Measurements from ENCODE around the gene UPK1A. TPM values are rescaled to one million over a fixed set of nuclear protein-coding genes. Genes with fewer than 3 reads are reported as not detected.
A peak's percentile ranks its signal among the peaks of the same experiment; 100 is the strongest.

The UPK1A gene
- total and polyA plus RNA-seq, 9 of the 15 experiments (the other 6 are each of a cell fraction or from before 2014, with no cell fraction given): 0.06 to 0.13 TPM; not detected in 7

DNA sequence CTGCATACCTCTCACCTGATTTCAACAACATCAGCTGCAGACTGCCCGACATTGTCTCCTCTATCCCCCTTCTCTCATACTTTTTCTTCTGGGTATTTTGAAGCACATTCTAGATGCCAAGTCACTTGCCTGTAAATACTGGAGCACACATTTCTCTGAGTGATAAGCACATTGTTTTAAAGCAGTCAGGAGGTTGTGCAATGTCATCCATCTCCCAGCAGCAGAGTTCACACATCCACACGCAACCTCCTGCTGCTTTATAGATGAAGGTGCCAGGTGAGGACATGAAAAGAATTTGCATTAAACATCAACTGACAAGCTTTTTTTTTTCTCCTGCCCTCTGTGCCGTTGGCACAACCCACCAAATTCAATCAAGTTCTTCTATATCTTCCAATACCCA lies 5.5 kb downstream of the UPK1A start:
- peak; percentile 83 for ATAC-seq
- no TSS peak for BruUV-seq (replicated peaks)
- Histone ChIP-seq H3K27me3 (ENCODE audit: control insufficient read depth in 2 of 2, insufficient read depth in 2 of 2, low read length in 2 of 2) (peaks cover 21 to 39% of the 10 kb centered on the region in 2 experiments; a peak in 4 of 5 replicates), H3K9ac (ENCODE audit: insufficient read depth in 1 of 2, low read depth in 2 of 2, low read length in 2 of 2) (no peak overlapping the region), H2AFZ (ENCODE audit: low read depth, low read length) (no peak overlapping the region), H3K4me1 (replicated peaks in 1 of 2; ENCODE audit: control insufficient read depth in 2 of 2, insufficient read depth in 2 of 2, low read length in 2 of 2) (peaks cover 10 to 21% of the 10 kb centered on the region in 2 experiments; a peak in 4 of 5 replicates), H3K79me2 (ENCODE audit: control insufficient read depth, insufficient read depth, low read length) (no peaks in the 10 kb centered on the region), H3K4me2 (ENCODE audit: insufficient read depth, low read length) (peak overlapping the region; percentile 47), H3K9me3 (replicated peaks; ENCODE audit: control insufficient read depth, insufficient read depth, low read depth, low read length) (no peaks in the 10 kb centered on the region), H3K27ac (ENCODE audit: extremely low read depth, low read depth, low read length) (no peak overlapping the region), H3K4me3 (no peak overlapping the region), H4K20me1 (replicated peaks; ENCODE audit: control insufficient read depth, insufficient read depth, low read length) (no peaks in the 10 kb centered on the region), H3K36me3 (ENCODE audit: control insufficient read depth, insufficient read depth, low read length) (no peaks in the 10 kb centered on the region), H3K9me1 (ENCODE audit: control insufficient read depth, insufficient read depth, low read length) (no peaks in the 10 kb centered on the region)
- CTCF ChIA-PET (ENCODE audit: low intra/inter-chr PET ratio): no interaction called here
- peak; percentile 95 for FAIRE-seq
- POLR2A ChIA-PET: interaction anchor here (0.7 to 1.2 kb wide), 3 partner anchors 10 to 177 kb away, joined by 3 to 4 read pairs (median 3); partner anchors contain the start of gene COX6B1
- peak; percentile 78 to 87 (median 80) for DNase-seq (ENCODE audit: extremely low read depth in 1 of 4, low spot score in 3 of 4)
- 0% methylated on average over 3 of the region's 3 CpGs for whole genome bisulfite sequencing (ENCODE audit: insufficient coverage, low coverage, missing lambda C conversion rate)
- intact Hi-C loops (cut with micrococcal nuclease) (no loop called here), in situ Hi-C loops (cut with MboI) (no loop called here)
- peak; percentile 90 for TF ChIP-seq MTA2 (IDR thresholded peaks at IDR 0.05; ENCODE audit: low read depth)
- no peak for TF ChIP-seq KLF1 (tag; IDR thresholded peaks at IDR 0.05)
- no peak for TF ChIP-seq SMAD3 (CRISPR knock-in tag; conservative IDR thresholded peaks at IDR 0.05)
- TF ChIP-seq ATF1 (CRISPR knock-in tag; IDR thresholded peaks at IDR 0.05): no peak
- TF ChIP-seq ATF1 (tag; IDR thresholded peaks at IDR 0.05): 0 out of 2 replicates have a peak, but pooled peaks have one; percentile 42
- no peak for TF ChIP-seq HNRNPUL1 (IDR thresholded peaks at IDR 0.05; ENCODE audit: low read length)
- no peak for TF ChIP-seq CBFB (CRISPR knock-in tag; IDR thresholded peaks at IDR 0.05)
- TF ChIP-seq BCL6 (CRISPR knock-in tag; IDR thresholded peaks at IDR 0.05): no peak
- no peak; the same call in 1 of the 2 replicates for TF ChIP-seq CC2D1A (IDR thresholded peaks at IDR 0.05)
- TF ChIP-seq PHF21A (IDR thresholded peaks at IDR 0.05; ENCODE audit: borderline replicate concordance, low read depth): no peak
- TF ChIP-seq GATAD2A (IDR thresholded peaks at IDR 0.05): no peak
- TF ChIP-seq ZNF263 (CRISPR knock-in tag; IDR thresholded peaks at IDR 0.05; ENCODE audit: borderline replicate concordance): no peak
- no peak for TF ChIP-seq KLF13 (tag; IDR thresholded peaks at IDR 0.05; ENCODE audit: borderline replicate concordance, low read depth)
- no peak for TF ChIP-seq SREBF2 (CRISPR knock-in tag; IDR thresholded peaks at IDR 0.05)
- TF ChIP-seq, protein P1, sequence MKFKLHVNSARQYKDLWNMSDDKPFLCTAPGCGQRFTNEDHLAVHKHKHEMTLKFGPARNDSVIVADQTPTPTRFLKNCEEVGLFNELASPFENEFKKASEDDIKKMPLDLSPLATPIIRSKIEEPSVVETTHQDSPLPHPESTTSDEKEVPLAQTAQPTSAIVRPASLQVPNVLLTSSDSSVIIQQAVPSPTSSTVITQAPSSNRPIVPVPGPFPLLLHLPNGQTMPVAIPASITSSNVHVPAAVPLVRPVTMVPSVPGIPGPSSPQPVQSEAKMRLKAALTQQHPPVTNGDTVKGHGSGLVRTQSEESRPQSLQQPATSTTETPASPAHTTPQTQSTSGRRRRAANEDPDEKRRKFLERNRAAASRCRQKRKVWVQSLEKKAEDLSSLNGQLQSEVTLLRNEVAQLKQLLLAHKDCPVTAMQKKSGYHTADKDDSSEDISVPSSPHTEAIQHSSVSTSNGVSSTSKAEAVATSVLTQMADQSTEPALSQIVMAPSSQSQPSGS (CRISPR knock-in tag; IDR thresholded peaks at IDR 0.05): no peak
- TF ChIP-seq, protein P2, sequence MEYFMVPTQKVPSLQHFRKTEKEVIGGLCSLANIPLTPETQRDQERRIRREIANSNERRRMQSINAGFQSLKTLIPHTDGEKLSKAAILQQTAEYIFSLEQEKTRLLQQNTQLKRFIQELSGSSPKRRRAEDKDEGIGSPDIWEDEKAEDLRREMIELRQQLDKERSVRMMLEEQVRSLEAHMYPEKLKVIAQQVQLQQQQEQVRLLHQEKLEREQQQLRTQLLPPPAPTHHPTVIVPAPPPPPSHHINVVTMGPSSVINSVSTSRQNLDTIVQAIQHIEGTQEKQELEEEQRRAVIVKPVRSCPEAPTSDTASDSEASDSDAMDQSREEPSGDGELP (CRISPR knock-in tag; IDR thresholded peaks at IDR 0.05; ENCODE audit: borderline replicate concordance): no peak
- TF ChIP-seq CBX8 (IDR thresholded peaks at IDR 0.05; ENCODE audit: borderline replicate concordance, extremely low read depth, low read depth, low read length, poor library complexity, severe bottlenecking): no peak
- TF ChIP-seq NELFE (IDR thresholded peaks at IDR 0.05; ENCODE audit: insufficient read depth, insufficient read length): no peak
- TF ChIP-seq, protein P3, sequence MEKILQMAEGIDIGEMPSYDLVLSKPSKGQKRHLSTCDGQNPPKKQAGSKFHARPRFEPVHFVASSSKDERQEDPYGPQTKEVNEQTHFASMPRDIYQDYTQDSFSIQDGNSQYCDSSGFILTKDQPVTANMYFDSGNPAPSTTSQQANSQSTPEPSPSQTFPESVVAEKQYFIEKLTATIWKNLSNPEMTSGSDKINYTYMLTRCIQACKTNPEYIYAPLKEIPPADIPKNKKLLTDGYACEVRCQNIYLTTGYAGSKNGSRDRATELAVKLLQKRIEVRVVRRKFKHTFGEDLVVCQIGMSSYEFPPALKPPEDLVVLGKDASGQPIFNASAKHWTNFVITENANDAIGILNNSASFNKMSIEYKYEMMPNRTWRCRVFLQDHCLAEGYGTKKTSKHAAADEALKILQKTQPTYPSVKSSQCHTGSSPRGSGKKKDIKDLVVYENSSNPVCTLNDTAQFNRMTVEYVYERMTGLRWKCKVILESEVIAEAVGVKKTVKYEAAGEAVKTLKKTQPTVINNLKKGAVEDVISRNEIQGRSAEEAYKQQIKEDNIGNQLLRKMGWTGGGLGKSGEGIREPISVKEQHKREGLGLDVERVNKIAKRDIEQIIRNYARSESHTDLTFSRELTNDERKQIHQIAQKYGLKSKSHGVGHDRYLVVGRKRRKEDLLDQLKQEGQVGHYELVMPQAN (IDR thresholded peaks at IDR 0.05; ENCODE audit: borderline replicate concordance): no peak; the same call in 1 of the 2 replicates

All from K562 (cell line).